K562 (cell line): ENCODE results near the gene URB2. TPM values are rescaled to one million over a fixed set of nuclear protein-coding genes. Genes with fewer than 3 reads are reported as not detected.

Experiments used
- ATAC-seq: fragments of 200-7000 bp; cut with Tn5 transposase; 3 replicates; pipeline ENCODE4 v1.9.1; 2020; ENCODE audit warnings: moderate library complexity
- BruUV-seq: library from RNA; stranded (reverse); fragments of 400-500 nt; replicated peaks from 2 replicates; lab custom pipeline; 2021; lab: Mats Ljungman, UMichigan
- CTCF ChIA-PET: fragments of 300-600 bp; formaldehyde crosslinking; extraction: SDS; loops from one replicate; lab custom pipeline; 2021; ENCODE audit warnings: low intra/inter-chr PET ratio; lab: Yijun Ruan, JAX
- POLR2A ChIA-PET: fragments of 300-600, 350-650 bp; sonication (Branson Sonifier 250); formaldehyde crosslinking; extraction: SDS; loops from one replicate; lab custom pipeline; 2021; ENCODE audit warnings: antibody characterized with exemption, inconsistent platforms; lab: Yijun Ruan, JAX
- DNase-seq, 4 experiments: peaks; one replicate each; pipeline versions ENCODE4 v3.0.0 to v3.0.0-alpha.2; 2011 to 2018; ENCODE audit warnings: low spot score in 3 of 4, mixed read lengths in 3 of 4; ENCODE audit errors: extremely low read depth in 1 of 4
- FAIRE-seq: peaks from 2 replicates; lab custom pipeline; 2011; peaks lifted over from hg19 to GRCh38; lab: Jason Lieb, UNC
- H2AFZ ChIP-seq: 2 replicates; pipeline ENCODE4 v1.6.0; 2011; ENCODE audit warnings: low read depth, low read length, control low read depth, inconsistent platforms
- H3K27ac ChIP-seq: fragments of 200-600 bp; 3 replicates; pipeline ENCODE4 v1.8.0; 2011; ENCODE audit warnings: low read depth, mild to moderate bottlenecking, control low read depth, inconsistent platforms, low read length, moderate library complexity, mixed read lengths; ENCODE audit errors: extremely low read depth
- H3K27me3 ChIP-seq, 2 experiments: fragments of 300-600 bp in 1 of 2; 2 replicates in 1 of 2; 3 replicates in 1 of 2; pipeline versions ENCODE4 v1.6.0 to v1.8.0; 2011; ENCODE audit warnings: inconsistent platforms in 2 of 2, low read length in 2 of 2, mild to moderate bottlenecking in 1 of 2, mixed read lengths in 1 of 2, moderate library complexity in 1 of 2; ENCODE audit not compliant: control insufficient read depth in 2 of 2, insufficient read depth in 2 of 2
- H3K36me3 ChIP-seq: fragments of 300-600 bp; 3 replicates; pipeline ENCODE4 v1.8.0; 2011; ENCODE audit warnings: mild to moderate bottlenecking, low read length, inconsistent platforms; ENCODE audit not compliant: control insufficient read depth, insufficient read depth
- H3K4me1 ChIP-seq, 2 experiments: fragments of 200-600 bp in 1 of 2; replicated peaks in 1 of 2; 2 replicates in 1 of 2; 3 replicates in 1 of 2; pipeline versions ENCODE4 v1.5.1 to v1.8.0; 2011; ENCODE audit warnings: inconsistent platforms in 2 of 2, low read length in 2 of 2, mild to moderate bottlenecking in 1 of 2, mixed read lengths in 1 of 2, moderate library complexity in 1 of 2; ENCODE audit not compliant: control insufficient read depth in 2 of 2, insufficient read depth in 2 of 2
- H3K4me2 ChIP-seq: 2 replicates; pipeline ENCODE4 v1.6.1; 2011; ENCODE audit warnings: low read length, control low read depth, inconsistent platforms, mixed read lengths; ENCODE audit not compliant: insufficient read depth
- H3K4me3 ChIP-seq: fragments of 200-600 bp; sonication (generic), shearing (Covaris generic); 2 replicates; pipeline ENCODE4 v1.5.1; 2016; ENCODE audit warnings: control low read depth, inconsistent platforms
- H3K79me2 ChIP-seq: fragments of 200-600 bp; 3 replicates; pipeline ENCODE4 v1.8.0; 2011; ENCODE audit warnings: low read length, inconsistent platforms; ENCODE audit not compliant: control insufficient read depth, insufficient read depth
- H3K9ac ChIP-seq, 2 experiments: 2 replicates each; pipeline versions ENCODE4 v1.6.0 to v1.6.1; 2011; ENCODE audit warnings: low read depth in 2 of 2, low read length in 2 of 2, control low read depth in 1 of 2, inconsistent platforms in 1 of 2, mild to moderate bottlenecking in 1 of 2, mixed read lengths in 1 of 2; ENCODE audit not compliant: insufficient read depth in 1 of 2
- H3K9me1 ChIP-seq: one replicate; pipeline ENCODE4 v1.6.0; 2011; ENCODE audit warnings: inconsistent platforms, mild to moderate bottlenecking, low read length, moderate library complexity; ENCODE audit not compliant: control insufficient read depth, insufficient read depth
- H3K9me3 ChIP-seq: replicated peaks from 2 replicates; pipeline ENCODE4 v1.5.1; 2011; ENCODE audit warnings: low read depth, low read length, inconsistent platforms; ENCODE audit not compliant: control insufficient read depth, insufficient read depth
- H4K20me1 ChIP-seq: replicated peaks from 2 replicates; pipeline ENCODE4 v1.6.1; 2011; ENCODE audit warnings: low read length, inconsistent platforms, mixed read lengths; ENCODE audit not compliant: control insufficient read depth, insufficient read depth
- CBFA2T3 ChIP-seq: fragments of 450-650 bp; IDR thresholded peaks from 2 replicates; pipeline ENCODE4 v1.6.1; 2017
- ETV1 ChIP-seq: fragments of 450-650 bp; conservative IDR thresholded peaks from 2 replicates; pipeline ENCODE4 v1.6.1; 2016; ENCODE audit warnings: missing genetic modification characterization, control low read depth, low read depth, missing compliant biosample characterization
- KLF6 ChIP-seq: fragments of 250-450 bp; sonication (Bioruptor Pico); IDR thresholded peaks from 2 replicates; pipeline ENCODE4 v1.4.0; 2020; ENCODE audit warnings: mild to moderate bottlenecking, moderate library complexity, borderline replicate concordance
- LEF1 ChIP-seq: fragments of 450-650 bp; IDR thresholded peaks from 2 replicates; pipeline ENCODE4 v1.6.1; 2016; ENCODE audit warnings: mild to moderate bottlenecking
- PCBP1 ChIP-seq: fragments of 200-400 bp; formaldehyde crosslinking; IDR thresholded peaks from 2 replicates; pipeline ENCODE4 v1.6.1; 2018; ENCODE audit warnings: mild to moderate bottlenecking, low read depth, low read length; ENCODE audit not compliant: poor library complexity, severe bottlenecking
- SMARCE1 ChIP-seq: fragments of 450-650 bp; IDR thresholded peaks from 2 replicates; pipeline ENCODE4 v1.7.1; 2016; ENCODE audit warnings: mild to moderate bottlenecking
- XRCC5 ChIP-seq: fragments of 200-400 bp; formaldehyde crosslinking; IDR thresholded peaks from 2 replicates; pipeline ENCODE4 v1.6.1; 2017; ENCODE audit warnings: low read depth, mild to moderate bottlenecking, low read length
- WGBS: fragments of 100-300 bp; shearing (Covaris generic); methylation state at CpG from one replicate; pipeline ENCODE4 v1.1.6; 2016; ENCODE audit warnings: low coverage, mixed read lengths; ENCODE audit not compliant: insufficient coverage; ENCODE audit errors: missing lambda C conversion rate; 5-methylcytosine and 5-hydroxymethylcytosine counted together
- in situ Hi-C: fragments of 300-500 bp; cut with MboI; formaldehyde crosslinking; loops from 4 replicates; pipeline ENCODE4 v1.15.0; 2018; ENCODE audit warnings: inconsistent platforms, mixed read lengths
- intact Hi-C: fragments of 100-400 bp; cut with micrococcal nuclease; formaldehyde crosslinking; loops from 2 replicates; pipeline ENCODE4 v1.14.2; 2022
- polyA plus RNA-seq, 8 experiments: library from polyadenylated mRNA; depleted of rRNA in 4 of 8; stranded (reverse) in 5 of 8; unstranded in 3 of 8; fragments of >200 nt; fragmentation: Nextera tagmentation in 2 of 8; fragmentation: Illumina TruSeq in 1 of 8; extraction: Ambion mirVana in 2 of 8; extraction: Trizol in 1 of 8; gene quantifications; 2 replicates each; pipeline versions ENCODE4 v1.2.1 to v1.2.3, GENCODE V29; 2011 to 2014; ENCODE audit warnings: inconsistent platforms in 1 of 8, missing spikeins in 1 of 8
- total RNA-seq, 7 experiments: library from RNA; depleted of rRNA in 6 of 7; stranded (reverse); fragments of >200 nt in 6 of 7; fragmentation: Illumina TruSeq in 2 of 7; extraction: Trizol in 2 of 7; gene quantifications; 2 replicates each; pipeline versions ENCODE4 v1.2.1 to v1.2.3, GENCODE V29; 2011 to 2021; ENCODE audit warnings: low replicate concordance in 1 of 7

URB2 gene
- total and polyA plus RNA-seq, 9 of the 15 experiments (the other 6 are each of a cell fraction or from before 2014, with no cell fraction given): 2.8 to 28.3 (median 19.0) TPM

- POLR2A ChIA-PET: interaction anchor here (1.1 kb wide), 1 partner anchor 32 kb away, joined by 4 read pairs; no protein-coding TSS in a partner anchor
- 7% methylated on average over 11 of the region's 11 CpGs for WGBS
- no peak overlapping the region for H3K4me3 ChIP-seq
- intact Hi-C loops: loop anchor here (10.0 kb wide), 1 partner anchor 439 kb away; no protein-coding TSS in a partner anchor
- in situ Hi-C loops: no loop called here
- H3K36me3 ChIP-seq: no peaks in the 10 kb centered on the region
- H3K4me2 ChIP-seq: no peak overlapping the region
- no peaks in the 10 kb centered on the region for H3K9me1 ChIP-seq
- peaks cover 50 to 71% of the 10 kb centered on the region in 2 experiments for H3K27me3 ChIP-seq
- CTCF ChIA-PET: no interaction called here
- DNase-seq (no peak), ATAC-seq (peak; percentile 39), FAIRE-seq (no peak)
- H3K9ac ChIP-seq: no peak overlapping the region
- H4K20me1 ChIP-seq: no peaks in the 10 kb centered on the region
- H3K4me1 ChIP-seq: no peaks in the 10 kb centered on the region
- TF ChIP-seq LEF1: no peak
- no peak for TF ChIP-seq SMARCE1
- no peak for TF ChIP-seq KLF6 (CRISPR knock-in tag)
- TF ChIP-seq PCBP1: no peak
- no peak for TF ChIP-seq CBFA2T3
- TF ChIP-seq XRCC5: no peak
- TF ChIP-seq ETV1 (tag): no peak
- H3K27ac ChIP-seq: no peak overlapping the region
- no peaks in the 10 kb centered on the region for H3K9me3 ChIP-seq
- no peak overlapping the region for H2AFZ ChIP-seq
- no TSS peak for BruUV-seq
- no peaks in the 10 kb centered on the region for H3K79me2 ChIP-seq
Observed at GRCh38 chr1:229694053-229694693, 68.1 kb downstream of the URB2 start.
